ENCODE measurements around the gene PDLIM3.
"Not testable (repeated sequence)": the region's sequence is repeated elsewhere in the genome, so short reads cannot be mapped to it uniquely, and the experiment has no call there.

The PDLIM3 gene

GRCh38 chr4:185534866-185535611, at the start of gene PDLIM3:
Gene PDLIM3, minus strand, starts transcription at chr4:185535507. Its CDS starts 73 bp downstream, at chr4:185535434.
- in situ Hi-C loops (cut with HindIII; ENCODE audit: low sequenced_read_pairs), result no loop called here

- in situ Hi-C loops (cut with HindIII; ENCODE audit: low sequenced_read_pairs), result loop anchor here (25.0 kb wide), 2 partner anchors 397 to 547 kb away; no protein-coding TSS in a partner anchor
Measured at GRCh38 chr4:185583813-185584212, 48.5 kb upstream of the PDLIM3 start.

GRCh38 chr4:185582651-185583400, 47.5 kb upstream of the PDLIM3 start:
- in situ Hi-C loops (cut with HindIII; ENCODE audit: low sequenced_read_pairs), result loop anchor here (25.0 kb wide), 2 partner anchors 396 to 546 kb away; no protein-coding TSS in a partner anchor

- in situ Hi-C loops (cut with HindIII; ENCODE audit: low sequenced_read_pairs), result loop anchor here (25.0 kb wide), 2 partner anchors 393 to 543 kb away; no protein-coding TSS in a partner anchor
Measured at GRCh38 chr4:185580699-185581098, 45.4 kb upstream of the PDLIM3 start.

- in situ Hi-C loops (cut with HindIII; ENCODE audit: low sequenced_read_pairs), result loop anchor here (25.0 kb wide), 2 partner anchors 391 to 541 kb away; no protein-coding TSS in a partner anchor
Measured at GRCh38 chr4:185578284-185578683, 43.0 kb upstream of the PDLIM3 start.

GRCh38 chr4:185576962-185577950, 41.9 kb upstream of the PDLIM3 start:
- in situ Hi-C loops (cut with HindIII; ENCODE audit: low sequenced_read_pairs), result loop anchor here (25.0 kb wide), 2 partner anchors 390 to 540 kb away; no protein-coding TSS in a partner anchor

- in situ Hi-C loops (cut with HindIII; ENCODE audit: low sequenced_read_pairs), result loop anchor here (25.0 kb wide), 2 partner anchors 389 to 539 kb away; no protein-coding TSS in a partner anchor
Measured at GRCh38 chr4:185576314-185576961, 41.1 kb upstream of the PDLIM3 start.

GRCh38 chr4:185573651-185574199, 38.4 kb upstream of the PDLIM3 start:
- in situ Hi-C loops (cut with HindIII; ENCODE audit: low sequenced_read_pairs), result no loop called here

- in situ Hi-C loops (cut with HindIII; ENCODE audit: low sequenced_read_pairs), result no loop called here
Measured at GRCh38 chr4:185570727-185571126, 35.4 kb upstream of the PDLIM3 start.

- in situ Hi-C loops (cut with HindIII; ENCODE audit: low sequenced_read_pairs), result no loop called here
Measured at GRCh38 chr4:185567381-185568376, 32.4 kb upstream of the PDLIM3 start.

- in situ Hi-C loops (cut with HindIII; ENCODE audit: low sequenced_read_pairs), result no loop called here
Measured at GRCh38 chr4:185566972-185567371, 31.7 kb upstream of the PDLIM3 start.

- in situ Hi-C loops (cut with HindIII; ENCODE audit: low sequenced_read_pairs), result no loop called here
Measured at GRCh38 chr4:185566425-185566824, 31.1 kb upstream of the PDLIM3 start.

GRCh38 chr4:185565696-185566095, 30.4 kb upstream of the PDLIM3 start:
- in situ Hi-C loops (cut with HindIII; ENCODE audit: low sequenced_read_pairs), result no loop called here

- in situ Hi-C loops (cut with HindIII; ENCODE audit: low sequenced_read_pairs), result no loop called here
Measured at GRCh38 chr4:185564349-185564748, 29.0 kb upstream of the PDLIM3 start.

GRCh38 chr4:185562531-185562930, 27.2 kb upstream of the PDLIM3 start:
- in situ Hi-C loops (cut with HindIII; ENCODE audit: low sequenced_read_pairs), result no loop called here

GRCh38 chr4:185560316-185560715, 25.0 kb upstream of the PDLIM3 start:
- in situ Hi-C loops (cut with HindIII; ENCODE audit: low sequenced_read_pairs), result no loop called here

GRCh38 chr4:185559915-185560281, 24.6 kb upstream of the PDLIM3 start:
- in situ Hi-C loops (cut with HindIII; ENCODE audit: low sequenced_read_pairs), result no loop called here

GRCh38 chr4:185559251-185559914, 24.1 kb upstream of the PDLIM3 start:
- in situ Hi-C loops (cut with HindIII; ENCODE audit: low sequenced_read_pairs), result not testable (repeated sequence)

Data from endothelial cell of hepatic sinusoid (primary cell).